C4-2B (cell line): Measurements from ENCODE around the gene LZTS3.

Experiments
- H3K27ac ChIP-seq: fragments of 450-650 bp; 2 replicates; pipeline ENCODE4 v1.5.1; 2017
- ZFX ChIP-seq: fragments of 450-650 bp; IDR thresholded peaks from 2 replicates; pipeline ENCODE4 v1.6.1; 2017
- TF ChIP-seq, protein P1 (sequence below): fragments of 450-650 bp; conservative IDR thresholded peaks from 2 replicates; pipeline ENCODE4 v1.5.1; 2017; ENCODE audit warnings: mild to moderate bottlenecking

The LZTS3 gene

GRCh38 chr20:3168079-3168828 lies 5.1 kb downstream of the LZTS3 start:
- no peak overlapping the region for H3K27ac ChIP-seq
- TF ChIP-seq ZFX = no peak
- TF ChIP-seq, protein P1, sequence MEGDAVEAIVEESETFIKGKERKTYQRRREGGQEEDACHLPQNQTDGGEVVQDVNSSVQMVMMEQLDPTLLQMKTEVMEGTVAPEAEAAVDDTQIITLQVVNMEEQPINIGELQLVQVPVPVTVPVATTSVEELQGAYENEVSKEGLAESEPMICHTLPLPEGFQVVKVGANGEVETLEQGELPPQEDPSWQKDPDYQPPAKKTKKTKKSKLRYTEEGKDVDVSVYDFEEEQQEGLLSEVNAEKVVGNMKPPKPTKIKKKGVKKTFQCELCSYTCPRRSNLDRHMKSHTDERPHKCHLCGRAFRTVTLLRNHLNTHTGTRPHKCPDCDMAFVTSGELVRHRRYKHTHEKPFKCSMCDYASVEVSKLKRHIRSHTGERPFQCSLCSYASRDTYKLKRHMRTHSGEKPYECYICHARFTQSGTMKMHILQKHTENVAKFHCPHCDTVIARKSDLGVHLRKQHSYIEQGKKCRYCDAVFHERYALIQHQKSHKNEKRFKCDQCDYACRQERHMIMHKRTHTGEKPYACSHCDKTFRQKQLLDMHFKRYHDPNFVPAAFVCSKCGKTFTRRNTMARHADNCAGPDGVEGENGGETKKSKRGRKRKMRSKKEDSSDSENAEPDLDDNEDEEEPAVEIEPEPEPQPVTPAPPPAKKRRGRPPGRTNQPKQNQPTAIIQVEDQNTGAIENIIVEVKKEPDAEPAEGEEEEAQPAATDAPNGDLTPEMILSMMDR = no peak

GRCh38 chr20:3167738-3168078 lies 5.6 kb downstream of the LZTS3 start:
- no peak overlapping the region for H3K27ac ChIP-seq
- no peak for TF ChIP-seq ZFX
- TF ChIP-seq, protein P1 = no peak

DNA sequence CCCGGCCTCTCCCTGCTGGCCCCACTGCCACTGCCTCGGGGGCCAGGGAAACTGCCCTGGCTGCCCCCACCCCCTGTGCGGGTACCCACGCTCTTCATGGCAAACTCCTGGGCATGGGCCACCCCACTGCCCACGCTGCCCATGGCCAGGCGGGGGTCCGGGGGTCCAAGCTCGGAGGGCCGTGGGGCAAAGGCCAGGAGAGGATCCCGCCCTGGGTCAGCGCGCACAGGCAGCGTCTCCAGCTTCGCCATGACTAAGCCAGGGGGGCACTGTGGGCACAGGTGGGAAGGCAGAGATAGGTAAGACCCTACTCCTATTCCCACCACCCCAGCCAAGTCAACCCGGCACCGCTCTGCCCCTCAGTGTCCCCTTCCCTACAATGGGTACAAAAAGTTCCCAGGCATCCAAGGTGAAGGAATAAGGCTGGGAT lies 6.4 kb downstream of the LZTS3 start:
- no peak overlapping the region for H3K27ac ChIP-seq
- TF ChIP-seq, protein P1 = no peak
- TF ChIP-seq ZFX = no peak

DNA sequence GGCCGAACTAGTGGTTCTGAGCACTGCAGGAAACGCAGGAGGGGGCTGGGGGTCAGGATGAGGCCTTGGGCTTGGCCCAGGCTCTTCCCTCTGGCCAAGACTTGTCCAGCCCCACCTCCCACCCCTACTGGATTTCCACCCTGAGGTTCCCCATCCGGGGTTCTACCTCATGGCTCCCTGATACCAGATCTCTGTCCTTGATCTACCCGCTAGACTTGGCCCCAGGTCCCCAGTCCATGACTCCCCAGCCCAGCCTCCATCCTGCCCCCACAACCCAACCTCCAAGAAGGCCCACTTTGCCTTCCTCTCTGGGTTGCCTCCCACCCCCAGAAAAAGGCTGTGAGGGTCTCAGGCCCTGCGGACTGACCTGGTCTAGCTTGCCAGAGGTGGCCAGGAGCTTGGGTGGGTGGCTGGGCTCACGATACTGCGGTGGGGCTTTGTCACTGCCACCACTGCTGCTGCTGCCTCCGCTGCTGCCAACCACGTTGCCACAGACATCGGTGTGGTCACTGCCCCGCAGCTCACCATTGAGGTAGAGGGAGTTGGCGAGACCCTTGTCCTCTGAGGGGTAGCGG lies 6.9 kb downstream of the LZTS3 start:
- H3K27ac ChIP-seq = no peak overlapping the region
- no peak for TF ChIP-seq ZFX
- TF ChIP-seq, protein P1 = no peak

DNA sequence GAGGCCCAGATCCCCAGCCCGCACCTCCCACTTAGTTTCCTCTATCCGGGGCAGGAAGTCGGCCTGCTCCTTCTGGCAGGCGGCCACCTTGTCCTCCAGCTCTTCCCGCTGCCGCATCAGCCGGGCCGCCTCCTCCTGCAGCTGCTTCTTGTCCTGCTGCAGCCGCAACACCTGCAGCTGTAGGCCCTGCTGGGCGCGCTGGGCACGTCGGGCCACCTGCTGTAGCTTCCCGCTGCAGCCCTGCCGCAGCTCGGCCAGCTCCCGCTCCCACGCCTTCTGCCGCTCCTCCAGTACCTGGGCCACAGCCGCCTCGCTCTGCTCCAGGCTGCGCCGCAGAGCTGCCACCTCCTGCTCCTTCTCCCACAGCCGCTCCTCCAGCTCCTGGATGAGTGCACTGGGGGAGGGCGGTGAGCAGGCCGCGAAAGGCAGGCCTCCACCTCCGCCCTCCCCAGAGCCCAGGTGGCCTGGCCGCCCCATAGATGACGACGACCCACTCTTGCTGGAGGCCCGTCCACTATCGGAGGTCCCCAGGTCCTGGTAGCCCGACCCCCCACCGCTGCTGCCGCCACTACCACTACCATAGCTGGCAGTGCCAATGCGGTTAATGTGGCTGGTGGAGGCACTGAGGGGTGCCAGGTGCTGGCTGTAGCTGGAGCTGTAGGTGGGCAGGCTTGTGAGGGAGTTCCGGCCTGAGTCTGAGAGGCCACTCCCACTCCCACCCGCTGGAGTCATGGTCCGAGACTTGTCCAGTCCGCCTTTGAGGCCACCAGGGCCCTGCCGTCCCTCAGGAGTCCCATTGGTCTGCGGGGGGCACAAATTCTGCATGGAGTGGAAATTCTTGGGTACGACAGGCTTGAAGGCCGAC lies 7.6 kb downstream of the LZTS3 start:
- TF ChIP-seq, protein P1 = no peak
- no peak for TF ChIP-seq ZFX
- no peak overlapping the region for H3K27ac ChIP-seq

- no peak for TF ChIP-seq ZFX
- TF ChIP-seq, protein P1 = no peak
- H3K27ac ChIP-seq = no peak overlapping the region
Measured at GRCh38 chr20:3164763-3165410, 8.5 kb downstream of the LZTS3 start.
